OCI-LY1 (cell line): ENCODE results near the gene LCN9.

Experiments used
- H2AFZ ChIP-seq: fragments of 200-600 bp; sonication (generic), shearing (Covaris generic); 2 replicates; pipeline ENCODE4 v1.6.0; 2014; ENCODE audit warnings: antibody characterized with exemption, mild to moderate bottlenecking, low read length
- H3F3A ChIP-seq: fragments of 200-600 bp; sonication (generic), shearing (Covaris generic); 2 replicates; pipeline ENCODE4 v1.6.0; 2014; ENCODE audit warnings: mild to moderate bottlenecking, antibody characterized with exemption, low read length, moderate library complexity; ENCODE audit not compliant: insufficient read depth
- H3K27ac ChIP-seq: fragments of 200-600 bp; sonication (generic); 2 replicates; pipeline ENCODE4 v1.5.1; 2014; ENCODE audit warnings: low read length, mixed run types, mild to moderate bottlenecking, low read depth; ENCODE audit not compliant: poor library complexity, severe bottlenecking
- H3K27me3 ChIP-seq: fragments of 200-600 bp; sonication (generic); 2 replicates; pipeline ENCODE4 v1.6.0; 2014; ENCODE audit warnings: antibody characterized with exemption, mild to moderate bottlenecking, low read length, moderate library complexity; ENCODE audit not compliant: insufficient read depth
- H3K36me3 ChIP-seq: fragments of 200-600 bp; sonication (generic); 2 replicates; pipeline ENCODE4 v1.6.1; 2014; ENCODE audit warnings: mild to moderate bottlenecking, antibody characterized with exemption, low read length, moderate library complexity, mixed read lengths; ENCODE audit not compliant: insufficient read depth
- H3K4me1 ChIP-seq: fragments of 200-600 bp; sonication (generic); 2 replicates; pipeline ENCODE4 v1.5.1; 2014; ENCODE audit warnings: mild to moderate bottlenecking, low read length, moderate library complexity; ENCODE audit not compliant: insufficient read depth, severe bottlenecking
- H3K4me2 ChIP-seq: fragments of 200-600 bp; sonication (generic), shearing (Covaris generic); 2 replicates; pipeline ENCODE4 v1.6.1; 2014; ENCODE audit warnings: low read length
- H3K4me3 ChIP-seq: fragments of 200-600 bp; sonication (generic); 2 replicates; pipeline ENCODE4 v1.5.1; 2014; ENCODE audit warnings: low read length, low read depth, mild to moderate bottlenecking, mixed read lengths; ENCODE audit not compliant: poor library complexity, severe bottlenecking
- H3K79me2 ChIP-seq: fragments of 200-600 bp; shearing (Covaris generic); 2 replicates; pipeline ENCODE4 v1.6.1; 2016; ENCODE audit warnings: mixed run types, low read length, mixed read lengths; ENCODE audit not compliant: insufficient read depth
- H3K9ac ChIP-seq: fragments of 200-600 bp; sonication (generic), shearing (Covaris generic); 2 replicates; pipeline ENCODE4 v1.6.1; 2014; ENCODE audit warnings: mild to moderate bottlenecking, low read length, mixed read lengths
- H3K9me2 ChIP-seq: fragments of 200-600 bp; sonication (generic), shearing (Covaris generic); 2 replicates; pipeline ENCODE4 v1.6.1; 2014; ENCODE audit warnings: low read depth, mild to moderate bottlenecking, low read length, mixed read lengths
- H3K9me3 ChIP-seq: fragments of 200-600 bp; shearing (Covaris generic); 2 replicates; pipeline ENCODE4 v1.6.1; 2014; ENCODE audit warnings: low read length, mixed read lengths
- H4K20me1 ChIP-seq: fragments of 200-600 bp; sonication (generic), shearing (Covaris generic); 2 replicates; pipeline ENCODE4 v1.6.0; 2016; ENCODE audit warnings: mild to moderate bottlenecking, low read length; ENCODE audit not compliant: insufficient read depth
- EZH2 ChIP-seq: fragments of 200-600 bp; sonication (generic), shearing (Covaris generic); IDR thresholded peaks from 2 replicates; pipeline ENCODE4 v1.8.0; 2017; ENCODE audit warnings: borderline replicate concordance, mixed run types, mild to moderate bottlenecking, antibody characterized with exemption, low read length, moderate library complexity, mixed read lengths
- TF ChIP-seq, protein P1 (sequence below): fragments of 200-600 bp; sonication (generic), shearing (Covaris generic); IDR thresholded peaks from 2 replicates; pipeline ENCODE4 v1.5.1; 2017; ENCODE audit warnings: mild to moderate bottlenecking, antibody characterized with exemption, low read length, moderate library complexity, mixed read lengths

The LCN9 gene

DNA sequence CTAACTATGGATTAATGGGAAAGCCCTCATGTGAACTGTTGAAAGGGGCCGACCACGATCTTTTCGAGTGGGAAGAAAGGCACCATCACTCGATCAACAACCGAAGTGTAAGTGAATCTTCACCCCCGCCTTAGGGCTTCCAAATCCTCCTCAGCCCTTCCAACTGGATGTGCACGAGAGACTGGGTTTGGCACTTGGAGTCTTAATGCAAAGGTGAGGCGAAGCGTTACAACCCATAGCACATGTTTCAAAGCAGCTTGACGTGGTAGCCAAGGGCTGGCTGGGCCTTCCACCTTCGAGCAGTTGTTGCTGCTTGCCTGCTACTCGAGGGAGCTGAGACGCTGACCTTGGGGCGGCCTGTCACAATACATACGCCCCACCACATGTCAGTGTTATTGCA lies 5.7 kb upstream of the LCN9 start:
- H3K27me3 ChIP-seq = peaks cover 9% of the 10 kb centered on the region; the same call in 1 of the 2 replicates

DNA sequence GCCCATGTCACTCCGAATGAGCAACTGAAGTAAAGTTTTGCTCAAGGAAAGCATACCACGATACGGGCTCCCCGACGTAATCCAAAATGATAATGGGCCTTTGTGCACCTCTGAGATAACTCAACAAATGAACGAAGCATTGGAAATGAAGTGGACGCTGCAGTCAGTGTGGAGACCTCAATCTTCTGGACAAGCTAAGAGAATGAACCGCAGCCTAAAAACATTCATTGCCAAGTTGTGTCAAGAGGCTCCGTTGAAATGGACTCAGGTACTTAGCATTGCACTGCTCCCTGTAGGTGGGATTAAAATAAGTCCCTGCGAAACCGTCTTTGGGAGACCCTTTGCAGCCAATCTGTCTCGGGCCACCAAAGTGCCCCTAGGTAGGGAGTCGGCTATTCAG lies 3.9 kb upstream of the LCN9 start:
- H3K9me2 ChIP-seq = no peaks in the 10 kb centered on the region
- no peaks in the 10 kb centered on the region for H3F3A ChIP-seq
- no peaks in the 10 kb centered on the region for H3K79me2 ChIP-seq
- no peak overlapping the region for H3K4me3 ChIP-seq
- H3K4me1 ChIP-seq = no peaks in the 10 kb centered on the region
- H2AFZ ChIP-seq = no peak overlapping the region
- H3K9ac ChIP-seq = no peak overlapping the region
- H3K27ac ChIP-seq = no peak overlapping the region
- H3K36me3 ChIP-seq = no peaks in the 10 kb centered on the region
- H4K20me1 ChIP-seq = no peaks in the 10 kb centered on the region
- no peaks in the 10 kb centered on the region for H3K9me3 ChIP-seq
- H3K27me3 ChIP-seq = peaks cover 2% of the 10 kb centered on the region; the same call in 1 of the 2 replicates
- no peak overlapping the region for H3K4me2 ChIP-seq
- TF ChIP-seq, protein P1, sequence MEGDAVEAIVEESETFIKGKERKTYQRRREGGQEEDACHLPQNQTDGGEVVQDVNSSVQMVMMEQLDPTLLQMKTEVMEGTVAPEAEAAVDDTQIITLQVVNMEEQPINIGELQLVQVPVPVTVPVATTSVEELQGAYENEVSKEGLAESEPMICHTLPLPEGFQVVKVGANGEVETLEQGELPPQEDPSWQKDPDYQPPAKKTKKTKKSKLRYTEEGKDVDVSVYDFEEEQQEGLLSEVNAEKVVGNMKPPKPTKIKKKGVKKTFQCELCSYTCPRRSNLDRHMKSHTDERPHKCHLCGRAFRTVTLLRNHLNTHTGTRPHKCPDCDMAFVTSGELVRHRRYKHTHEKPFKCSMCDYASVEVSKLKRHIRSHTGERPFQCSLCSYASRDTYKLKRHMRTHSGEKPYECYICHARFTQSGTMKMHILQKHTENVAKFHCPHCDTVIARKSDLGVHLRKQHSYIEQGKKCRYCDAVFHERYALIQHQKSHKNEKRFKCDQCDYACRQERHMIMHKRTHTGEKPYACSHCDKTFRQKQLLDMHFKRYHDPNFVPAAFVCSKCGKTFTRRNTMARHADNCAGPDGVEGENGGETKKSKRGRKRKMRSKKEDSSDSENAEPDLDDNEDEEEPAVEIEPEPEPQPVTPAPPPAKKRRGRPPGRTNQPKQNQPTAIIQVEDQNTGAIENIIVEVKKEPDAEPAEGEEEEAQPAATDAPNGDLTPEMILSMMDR = no peak
- no peak for TF ChIP-seq EZH2

More for the DNA sequence above, 5.7 kb upstream of the LCN9 start:
- no peak overlapping the region for H3K9ac ChIP-seq
- H4K20me1 ChIP-seq = no peaks in the 10 kb centered on the region
- H3K4me2 ChIP-seq = no peak overlapping the region
- H3K27ac ChIP-seq = no peak overlapping the region
- no peaks in the 10 kb centered on the region for H3K36me3 ChIP-seq
- H3K4me1 ChIP-seq = no peaks in the 10 kb centered on the region
- TF ChIP-seq, protein P1 = no peak
- no peak for TF ChIP-seq EZH2
- H2AFZ ChIP-seq = no peak overlapping the region
- H3F3A ChIP-seq = no peaks in the 10 kb centered on the region
- H3K4me3 ChIP-seq = no peak overlapping the region
- H3K9me3 ChIP-seq = no peaks in the 10 kb centered on the region
- no peaks in the 10 kb centered on the region for H3K9me2 ChIP-seq
- no peaks in the 10 kb centered on the region for H3K79me2 ChIP-seq

DNA sequence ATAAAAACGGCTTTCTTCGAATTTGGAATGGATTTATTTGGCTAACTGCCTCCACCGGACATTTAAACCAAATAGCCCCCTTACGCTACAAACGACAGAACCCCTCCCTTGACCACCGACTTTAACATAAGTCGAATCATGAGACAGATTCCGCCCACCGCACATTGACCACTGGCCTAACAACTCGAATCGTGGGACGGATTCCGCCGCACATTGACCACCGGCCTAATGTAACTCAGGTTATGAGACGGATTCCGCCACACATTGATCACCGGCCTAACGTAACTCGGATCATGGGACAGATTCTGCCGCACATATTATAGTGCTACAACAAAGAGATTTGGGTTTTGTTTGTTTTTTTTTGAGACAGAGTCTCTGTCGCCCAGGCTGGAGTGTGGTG lies 2.7 kb upstream of the LCN9 start:
- no peaks in the 10 kb centered on the region for H3K9me2 ChIP-seq
- no peak overlapping the region for H2AFZ ChIP-seq
- H3K9ac ChIP-seq = no peak overlapping the region
- no peaks in the 10 kb centered on the region for H3F3A ChIP-seq
- H3K4me1 ChIP-seq = no peaks in the 10 kb centered on the region
- H3K27me3 ChIP-seq = peaks cover 2% of the 10 kb centered on the region; the same call in 1 of the 2 replicates
- no peak overlapping the region for H3K27ac ChIP-seq
- TF ChIP-seq, protein P1 = no peak
- no peak for TF ChIP-seq EZH2
- no peaks in the 10 kb centered on the region for H4K20me1 ChIP-seq
- no peaks in the 10 kb centered on the region for H3K79me2 ChIP-seq
- no peaks in the 10 kb centered on the region for H3K9me3 ChIP-seq
- no peak overlapping the region for H3K4me2 ChIP-seq
- no peak overlapping the region for H3K4me3 ChIP-seq
- no peaks in the 10 kb centered on the region for H3K36me3 ChIP-seq
